Heart left ventricle (tissue), 16 donors: ENCODE measurements around the gene LYG1. TPM values are rescaled to one million over a fixed set of nuclear protein-coding genes. Genes with fewer than 3 reads are reported as not detected.

ENCODE experiments used
- ATAC-seq, 4 donors: fragments of 200-7000 bp; cut with Tn5 transposase; one replicate each; pipeline ENCODE4 v1.9.1; 2020 to 2022; ENCODE audit warnings: moderate library complexity in 4 of 4, mild to moderate bottlenecking in 3 of 4, moderate number of reproducible peaks in 1 of 4
- DNase-seq, 5 donors: peaks; one replicate each; pipeline ENCODE4 v3.0.0-alpha.2; 2020
- H3K27ac ChIP-seq, 12 donors: fragments of 200-600 bp; sonication (generic) in 4 of 12; one replicate each; pipeline versions ENCODE4 v1.5.0 to v1.8.0; 2016 to 2022; ENCODE audit warnings: mild to moderate bottlenecking in 2 of 12
- H3K27me3 ChIP-seq, 9 donors: fragments of 200-600 bp; sonication (generic) in 2 of 9; one replicate each; pipeline versions ENCODE4 v1.5.1 to v1.8.0; 2016 to 2022; ENCODE audit warnings: mild to moderate bottlenecking in 3 of 9
- H3K36me3 ChIP-seq, 9 donors: fragments of 200-600 bp; sonication (generic) in 2 of 9; one replicate each; pipeline versions ENCODE4 v1.5.0 to v1.8.0; 2018 to 2022; ENCODE audit warnings: mild to moderate bottlenecking in 2 of 9
- H3K4me1 ChIP-seq, 12 donors: fragments of 200-600 bp; sonication (generic) in 4 of 12; one replicate each; pipeline versions ENCODE4 v1.5.0 to v1.8.0; 2016 to 2022; ENCODE audit warnings: mild to moderate bottlenecking in 3 of 12
- H3K4me3 ChIP-seq, 12 donors: fragments of 200-600 bp; sonication (generic) in 4 of 12; one replicate each; pipeline versions ENCODE4 v1.5.0 to v1.8.0; 2017 to 2022; ENCODE audit warnings: mild to moderate bottlenecking in 9 of 12, moderate library complexity in 4 of 12
- H3K9me3 ChIP-seq, 12 donors: fragments of 200-600 bp; sonication (generic) in 4 of 12; one replicate each; pipeline versions ENCODE4 v1.5.0 to v1.8.0; 2016 to 2022; ENCODE audit warnings: mild to moderate bottlenecking in 1 of 12
- CTCF ChIP-seq, 12 donors: fragments of 200-600 bp; sonication (generic) in 4 of 12; IDR thresholded peaks; one replicate each; pipeline versions ENCODE4 v1.5.0 to v1.8.0; 2018 to 2022; ENCODE audit warnings: antibody characterized with exemption in 12 of 12, mild to moderate bottlenecking in 5 of 12
- POLR2A ChIP-seq, 2 donors: fragments of 450-650 bp; IDR thresholded peaks; one replicate each; pipeline ENCODE4 v1.6.1; 2017; ENCODE audit warnings: antibody characterized with exemption in 2 of 2, mild to moderate bottlenecking in 2 of 2, moderate library complexity in 2 of 2
- WGBS, 4 donors: extraction: QIAGEN DNeasy Blood & Tissue Kit in 2 of 4; methylation state at CpG; one replicate each; pipeline versions ENCODE4 v1.1.5 to v1.1.7; 2013 to 2018; 5-methylcytosine and 5-hydroxymethylcytosine counted together
- intact Hi-C, 10 donors: fragments of 100-400 bp; cut with DNase I; formaldehyde crosslinking; loops; one replicate each; pipeline versions ENCODE4 v1.11.1 to v1.14.2; 2022
- polyA plus RNA-seq, 2 donors: library from polyadenylated mRNA; stranded (reverse); fragments of 200-250 nt; gene quantifications; one replicate each; pipeline ENCODE4 v1.2.3, GENCODE V29; 2013
- total RNA-seq, 9 donors: library from RNA; depleted of rRNA in 2 of 9; stranded (reverse); fragments of >200 nt in 2 of 9; fragmentation: NEBNext Ultra II Directional in 3 of 9; extraction: Animal tissue kit (Norgen Biotek cat#: 25700) in 3 of 9; gene quantifications; one replicate each; pipeline versions ENCODE4 v1.1.0 to v1.2.4, GENCODE V29; 2016 to 2023
- donor health status: ischemic (EF 13 %, LVEDD 7.1; RV severe dilation, severe dysfunction).
- donor health status: healthy with polysubstance abuse.
- donor health status: DM: no; HTN: yes; CAD: no.
- donor health status: DM: no; HTN: no; CAD: no.
- donor health status: ischemic (EF 25% LVEDD 6.9; RV normal size, moderate dysfunction).
- donor health status: ischemic (EF 25% LVEDD 5.7; RV mildly dilated, moderate dysfunction).
- donor health status: healthy.
- donor health status: DM: yes; HTN: yes; CAD: no.
- donor health status: ischemic (EF 35%, LVEDD 5.7; RV mildly dilated, moderate dysfunction).
- donor health status: nonischemic (EF 11% LVEDD 7.7; RV severe dilation, severe dysfunction).
- donor health status: DM: yes; HTN: yes; CAD: no.
- donor health status: PGD.
- donor health status: ischemic (EF 29% LVEDD 5.4; RV normal size, mild dysfunction).
- donor health status: nonischemic (EF 23%, LVEDD 6.1; RV moderate dilation, normal function).

Gene LYG1
- total and polyA plus RNA-seq, 11 donors: 0.29 to 1.2 (median 0.57) TPM; not detected in 3

GRCh38 chr2:99255491-99256318, 45.3 kb downstream of the LYG1 start, which contains the start of gene LYG2:
Gene LYG2, minus strand, starts transcription at chr2:99255666. Its CDS starts 1,406 bp downstream, at chr2:99254260.
- peaks cover 0 to 18% (median 0%) of the 10 kb centered on the region in 12 donors for H3K9me3 ChIP-seq
- H3K4me3 ChIP-seq: no peak within 1 kb of the TSS

GRCh38 chr2:99249951-99250350, 51.0 kb downstream of the LYG1 start:
- TF ChIP-seq CTCF (IDR thresholded peaks at IDR 0.05) (no peak), POLR2A (IDR thresholded peaks at IDR 0.05) (no peak)
- no peak for ATAC-seq
- Histone ChIP-seq H3K36me3 (no peaks in the 10 kb centered on the region), H3K9me3 (peaks cover 0 to 14% (median 0%) of the 10 kb centered on the region in 12 donors), H3K4me3 (no peak overlapping the region), H3K27me3 (no peaks in the 10 kb centered on the region), H3K27ac (no peak overlapping the region), H3K4me1 (no peaks in the 10 kb centered on the region)
- intact Hi-C loops: no loop called here
- DNase-seq: no peak
- 86 to 96% (median 90%) methylated on average over 2 of the region's 2 CpGs for WGBS, 4 donors

More at GRCh38 chr2:99255491-99256318, 45.3 kb downstream of the LYG1 start, which contains the start of gene LYG2:
- no peaks in the 10 kb centered on the region for H3K36me3 ChIP-seq
- WGBS, 4 donors: 70 to 76% (median 73%) methylated on average over 7 of the region's 7 CpGs
- no peaks in the 10 kb centered on the region for H3K4me1 ChIP-seq
- DNase-seq (no peak), ATAC-seq (no peak)
- intact Hi-C loops: no loop called here
- H3K27me3 ChIP-seq: no peaks in the 10 kb centered on the region
- no peak within 1 kb of the TSS for H3K27ac ChIP-seq
- no peak for TF ChIP-seq POLR2A (IDR thresholded peaks at IDR 0.05)
- TF ChIP-seq CTCF (IDR thresholded peaks at IDR 0.05): no peak

- DNase-seq: no peak
- no peaks in the 10 kb centered on the region for H3K27me3 ChIP-seq
- no peak overlapping the region for H3K27ac ChIP-seq
- no peak overlapping the region for H3K4me3 ChIP-seq
- no peak for ATAC-seq
- no peaks in the 10 kb centered on the region for H3K9me3 ChIP-seq
- H3K36me3 ChIP-seq: no peaks in the 10 kb centered on the region
- 89 to 97% (median 95%) methylated on average over 6 of the region's 6 CpGs for WGBS, 4 donors
- TF ChIP-seq CTCF (IDR thresholded peaks at IDR 0.05): no peak
- no peak for TF ChIP-seq POLR2A (IDR thresholded peaks at IDR 0.05)
- peaks cover 0 to 6% (median 0%) of the 10 kb centered on the region in 12 donors for H3K4me1 ChIP-seq
- intact Hi-C loops: no loop called here
Observed at GRCh38 chr2:99242151-99242550, 58.8 kb downstream of the LYG1 start.

- Histone ChIP-seq H3K4me1 (peaks cover 0 to 6% (median 0%) of the 10 kb centered on the region in 12 donors), H3K4me3 (no peak overlapping the region), H3K9me3 (no peaks in the 10 kb centered on the region), H3K27me3 (no peaks in the 10 kb centered on the region), H3K36me3 (no peaks in the 10 kb centered on the region), H3K27ac (no peak overlapping the region)
- TF ChIP-seq CTCF (IDR thresholded peaks at IDR 0.05): no peak
- no peak for TF ChIP-seq POLR2A (IDR thresholded peaks at IDR 0.05)
- no peak for ATAC-seq
- intact Hi-C loops: no loop called here
- 80 to 91% (median 90%) methylated on average over 6 of the region's 6 CpGs for WGBS, 4 donors
- no peak for DNase-seq
Observed at GRCh38 chr2:99240431-99240830, 60.6 kb downstream of the LYG1 start.
